GM19035 (cell line): ENCODE data around the gene SESN3.
A peak's percentile ranks its signal among the peaks of the same experiment; 100 is the strongest.
"Not testable (repeated sequence)": the region's sequence is repeated elsewhere in the genome, so short reads cannot be mapped to it uniquely, and the experiment has no call there.

Experiments
- ATAC-seq: cut with Tn5 transposase; IDR thresholded peaks from one replicate; pipeline ENCODE4 v1.9.1; 2021; ENCODE audit not compliant: unreplicated experiment

Gene SESN3

DNA sequence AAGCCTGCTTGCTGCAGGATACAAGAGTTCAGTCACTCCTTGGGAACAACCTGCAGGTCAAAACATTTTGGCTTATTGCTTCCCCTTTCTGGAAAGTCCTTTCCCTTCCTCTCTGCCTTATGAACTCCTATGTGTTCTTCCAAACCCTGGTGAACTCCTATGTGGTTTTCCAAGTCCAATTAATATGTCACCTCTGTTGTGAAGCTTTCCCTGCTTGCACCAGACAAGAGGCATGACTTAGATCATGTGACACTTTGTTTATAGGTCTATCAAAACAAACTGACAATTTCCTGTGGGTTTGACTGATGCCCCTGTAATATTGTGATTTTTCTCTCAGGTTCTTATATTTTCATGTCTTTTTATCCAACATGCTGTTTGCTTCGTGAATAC, 77.2 kb downstream of the SESN3 start:
- ATAC-seq: no peak

GRCh38 chr11:95152876-95153856, 77.8 kb downstream of the SESN3 start:
- ATAC-seq: no peak

DNA sequence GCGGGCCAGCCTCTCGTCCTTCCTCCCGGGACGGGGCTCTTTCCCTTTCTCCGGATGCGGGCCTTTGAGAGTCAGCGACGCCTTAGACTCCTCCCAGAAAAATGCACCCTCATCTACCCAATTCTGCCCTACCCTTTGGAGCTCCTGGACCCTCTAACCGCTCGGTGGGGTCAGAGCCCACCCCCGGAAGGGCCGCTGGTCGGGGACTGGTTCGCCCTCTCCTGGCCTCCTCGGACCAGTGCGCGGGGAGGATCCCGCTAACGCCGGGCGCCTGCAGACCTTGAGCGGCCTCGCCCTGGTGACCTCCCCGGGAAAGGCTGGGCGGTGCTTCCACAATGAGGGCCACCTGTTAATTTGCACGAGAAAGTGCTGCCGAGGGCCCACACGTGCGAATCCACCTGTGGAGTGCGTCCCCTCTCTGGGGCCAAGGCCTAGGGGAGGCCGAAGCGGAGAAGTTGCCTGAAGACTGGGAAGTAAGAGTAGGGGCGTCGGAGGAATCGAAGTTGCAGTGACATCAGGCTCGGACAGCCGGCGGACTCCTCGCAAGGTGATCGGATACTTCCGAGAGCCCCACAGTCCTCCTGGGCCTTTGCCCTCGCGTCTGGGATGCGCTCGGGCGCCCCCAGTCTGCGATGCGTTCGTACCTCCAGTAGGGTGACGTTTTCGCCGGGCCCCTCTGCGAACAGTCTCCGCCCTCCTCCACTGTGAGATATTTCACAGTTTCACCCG, 79.9 kb downstream of the SESN3 start:
- ATAC-seq: peak; percentile 85

DNA sequence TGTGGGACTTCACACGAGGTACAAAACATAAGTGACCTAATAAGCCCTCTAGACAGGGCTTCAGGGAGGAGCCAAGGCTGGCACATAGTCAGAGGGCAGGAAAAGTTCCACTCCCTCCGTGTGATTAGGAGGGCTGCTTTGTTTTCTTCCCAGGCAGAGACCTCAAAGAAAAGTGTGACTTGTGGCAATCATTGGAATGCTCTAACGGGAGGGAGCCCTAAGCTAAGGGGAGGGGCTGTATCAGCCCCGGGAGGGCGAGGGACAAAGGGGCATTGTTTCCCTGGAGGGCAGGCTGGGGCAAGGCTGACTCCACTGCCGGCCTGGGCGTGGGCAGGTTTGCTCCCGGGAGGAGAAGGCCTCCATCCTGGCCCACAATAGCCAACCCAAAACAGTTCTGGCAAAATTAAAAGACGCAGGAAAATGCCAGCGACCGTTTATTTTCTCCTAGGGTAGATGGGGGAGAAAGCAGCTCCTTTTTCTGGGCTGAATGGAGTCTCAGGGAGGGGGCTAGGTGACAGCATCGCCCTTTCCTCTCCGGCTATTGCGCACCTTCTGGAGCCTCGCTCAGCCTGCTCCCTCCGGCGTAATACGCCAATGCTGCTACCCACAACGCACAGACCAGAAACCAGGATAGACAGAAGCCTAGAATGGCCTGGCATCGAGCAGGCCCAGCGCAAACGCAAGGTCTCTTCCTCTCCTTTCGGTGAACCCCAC, 81.2 kb downstream of the SESN3 start:
- no peak for ATAC-seq

GRCh38 chr11:95148938-95149337, 82.1 kb downstream of the SESN3 start:
- no peak for ATAC-seq

DNA sequence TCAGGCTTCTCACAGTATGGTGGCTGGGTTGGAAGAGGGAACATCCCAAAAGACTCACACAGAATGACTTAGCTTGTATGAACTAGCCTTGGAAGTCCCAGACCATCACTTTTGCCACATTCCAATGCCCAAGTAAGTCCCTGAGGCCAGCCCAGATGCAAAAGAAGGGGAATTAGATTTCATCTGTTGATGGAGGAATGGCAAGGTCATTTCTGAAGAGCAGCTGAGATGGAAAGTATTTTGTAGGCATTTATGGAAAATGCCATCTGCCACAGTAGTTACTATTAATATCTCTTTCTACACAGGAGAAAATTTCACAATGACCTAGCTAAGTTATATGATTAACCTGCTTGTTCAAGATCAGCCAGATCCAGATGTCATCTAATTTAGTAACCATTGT, 82.6 kb downstream of the SESN3 start:
- no peak for ATAC-seq

DNA sequence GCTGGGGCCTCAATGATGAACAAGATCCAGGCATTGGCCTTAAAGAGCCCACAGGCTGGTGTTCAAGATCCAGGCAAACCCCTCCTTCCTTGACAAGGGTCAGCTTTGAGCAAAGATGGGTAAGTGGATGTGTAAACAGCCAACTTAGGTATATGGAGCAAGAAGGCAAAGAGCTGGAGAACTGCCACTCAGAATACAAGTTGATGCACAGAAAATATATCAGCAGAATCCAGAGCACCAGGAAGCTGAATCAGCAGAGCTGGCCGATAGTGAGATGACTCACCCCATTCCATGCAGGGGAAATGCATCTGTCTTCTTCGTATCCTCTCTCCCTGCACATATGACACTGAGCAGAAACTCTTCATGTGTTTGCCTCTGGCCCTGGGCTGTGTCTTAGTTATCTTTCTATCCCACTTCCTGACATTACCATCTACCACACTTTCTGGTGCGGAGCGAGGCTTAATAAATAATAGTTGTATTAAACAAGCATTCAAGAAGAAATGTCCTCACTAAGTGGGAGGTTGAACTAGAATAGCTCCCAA, 83.6 kb downstream of the SESN3 start:
- no peak for ATAC-seq

- ATAC-seq: no peak
Measured at GRCh38 chr11:95145430-95146060, 85.5 kb downstream of the SESN3 start.

DNA sequence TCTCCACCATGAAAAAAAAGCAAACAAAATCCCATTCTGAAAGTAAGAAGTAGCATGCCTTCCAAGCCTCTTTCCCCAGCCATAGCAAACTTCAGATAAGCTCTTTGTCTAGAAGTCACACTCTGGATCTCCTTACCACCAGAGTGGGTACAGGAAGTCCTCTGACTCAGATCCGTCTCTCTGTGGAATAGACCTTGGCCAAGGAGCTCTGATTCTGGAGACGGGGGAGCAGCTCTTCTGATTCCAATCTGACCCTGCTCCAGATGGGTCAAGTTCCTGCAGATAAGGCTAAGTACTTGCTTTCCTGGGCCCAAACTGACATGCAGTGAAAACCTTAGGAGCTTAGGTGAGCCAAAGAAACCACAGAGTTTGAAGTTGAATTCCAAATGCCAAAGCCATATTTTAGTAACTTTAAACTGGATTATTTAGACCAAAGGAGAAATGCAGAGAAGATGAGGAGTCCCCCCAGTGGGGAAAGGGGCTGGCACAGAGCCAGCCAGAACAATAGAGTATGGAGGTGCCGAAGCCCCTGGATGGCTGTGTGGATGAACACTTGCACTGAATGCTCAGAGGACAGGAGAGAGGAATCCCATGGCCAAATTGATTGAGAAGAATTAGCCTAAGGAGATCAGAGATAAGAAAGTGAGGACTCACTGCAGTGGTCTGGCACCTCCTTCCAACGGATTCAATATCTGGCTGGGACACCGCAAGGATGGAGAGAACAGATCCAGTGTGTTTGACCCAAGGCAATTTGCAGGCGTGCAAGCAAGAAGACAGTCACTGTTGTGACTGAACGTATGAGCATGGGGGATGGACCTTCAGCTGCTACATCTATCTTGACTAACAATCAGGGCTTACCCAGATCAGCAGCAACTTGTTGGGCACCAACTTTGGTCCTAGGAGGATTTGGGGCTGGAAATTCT, 86.4 kb downstream of the SESN3 start:
- no peak for ATAC-seq

DNA sequence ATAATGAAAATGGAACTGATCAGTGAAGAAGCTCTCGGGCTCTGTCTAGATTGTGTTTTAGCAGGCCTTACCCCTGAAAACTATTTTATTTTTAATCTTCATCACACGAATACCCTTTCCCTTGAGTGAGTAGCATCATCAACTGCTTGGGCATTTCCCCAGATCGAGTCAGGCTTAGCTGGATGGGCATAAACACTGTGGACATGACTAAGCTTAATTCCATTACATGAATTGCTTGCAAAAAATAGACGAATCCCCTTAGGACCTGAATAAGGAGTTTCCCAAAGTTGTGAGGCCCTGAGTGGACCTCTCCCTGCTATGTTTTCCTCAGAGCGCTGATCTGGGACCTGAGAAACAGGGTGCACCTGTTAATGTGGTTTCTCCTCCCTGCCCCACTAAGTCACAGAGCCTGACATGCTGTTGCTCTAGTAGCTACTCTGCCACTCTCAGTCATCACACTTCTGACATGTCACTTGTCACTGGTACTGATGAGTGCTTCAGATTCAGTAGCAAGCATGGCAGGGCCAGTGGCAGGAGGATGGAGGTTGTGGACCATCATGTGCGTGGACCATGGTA, 87.8 kb downstream of the SESN3 start:
- ATAC-seq: no peak

GRCh38 chr11:95142431-95142830, 88.6 kb downstream of the SESN3 start:
- no peak for ATAC-seq

- ATAC-seq: no peak
Measured at GRCh38 chr11:95140397-95141033, 90.5 kb downstream of the SESN3 start.

- peak; percentile 89 for ATAC-seq
Measured at GRCh38 chr11:95138448-95138847, 92.6 kb downstream of the SESN3 start.

DNA sequence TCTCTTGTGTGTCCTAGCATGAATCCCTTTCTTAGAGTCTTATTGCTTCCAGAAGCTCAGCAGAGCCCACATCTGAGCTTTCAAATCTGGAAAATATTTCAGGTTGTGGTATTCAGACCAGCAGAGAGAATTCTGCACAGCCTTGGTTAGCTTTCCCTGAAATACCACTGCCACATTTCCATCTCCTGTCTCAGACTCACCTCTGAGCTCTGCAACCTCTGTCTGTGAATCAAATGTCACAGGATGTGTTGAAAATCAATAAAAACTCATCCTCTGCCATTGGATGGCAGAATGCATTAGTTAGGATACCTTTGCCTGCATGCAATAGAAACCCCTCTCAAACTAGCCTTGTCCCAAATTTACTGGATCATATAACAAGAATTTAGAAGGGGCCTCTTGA, 93.7 kb downstream of the SESN3 start:
- ATAC-seq: no peak

- not testable (repeated sequence) for ATAC-seq
Measured at GRCh38 chr11:95136747-95137146, 94.3 kb downstream of the SESN3 start.

GRCh38 chr11:95135880-95136279, 95.1 kb downstream of the SESN3 start:
- ATAC-seq: no peak

GRCh38 chr11:95135155-95135554, 95.8 kb downstream of the SESN3 start:
- ATAC-seq: no peak

GRCh38 chr11:95134491-95134890, 96.5 kb downstream of the SESN3 start:
- no peak for ATAC-seq

- no peak for ATAC-seq
Measured at GRCh38 chr11:95132956-95133355, 98.0 kb downstream of the SESN3 start.
